ENCODE results near the gene SOX18.

GRCh38 chr20:64098471-64099013 is 49.1 kb upstream of the SOX18 start:
- TF ChIP-seq POLR2A (IDR thresholded peaks at IDR 0.05) (no peak), CTCF (IDR thresholded peaks at IDR 0.05) (no peak)

Data from gastroesophageal sphincter (tissue), 3 donors.